ENCODE results near the gene NT5C3B.
A peak's percentile ranks its signal among the peaks of the same experiment; 100 is the strongest.
"Not testable (repeated sequence)": the region's sequence is repeated elsewhere in the genome, so short reads cannot be mapped to it uniquely, and the experiment has no call there.

The NT5C3B gene

DNA sequence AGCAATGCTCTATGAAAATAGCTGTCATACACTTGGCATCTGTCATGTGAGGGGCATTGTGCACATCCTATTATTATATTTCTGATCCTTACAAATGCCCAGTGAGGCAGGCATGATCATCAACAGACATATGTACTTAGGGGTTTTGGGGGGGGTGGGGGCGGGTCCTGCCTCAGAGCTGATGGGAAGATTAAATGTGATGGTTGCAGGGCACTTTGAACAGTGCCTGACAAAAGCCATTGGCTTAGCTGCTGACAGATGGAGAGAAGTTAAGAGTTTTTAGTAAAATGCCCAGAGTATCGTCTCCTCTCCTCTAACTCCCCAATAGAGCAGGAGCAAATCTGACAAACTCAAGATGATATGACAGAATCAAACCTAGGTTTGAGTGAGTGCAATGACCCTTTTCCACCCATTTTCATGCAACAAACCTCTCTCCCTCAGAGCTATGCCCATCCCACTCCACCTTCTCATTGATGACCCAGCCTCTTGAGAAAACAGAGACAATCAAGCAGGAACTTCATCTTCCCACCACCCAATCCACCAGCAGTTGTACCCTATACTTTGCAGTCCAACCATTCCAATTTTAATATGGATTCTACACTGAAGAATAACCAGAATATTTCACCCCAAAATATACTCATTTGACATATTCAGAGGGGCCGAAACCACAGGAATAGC is 24.4 kb upstream of the NT5C3B start:
- DNase-seq: no peak
- Histone ChIP-seq H4K8ac (ENCODE audit: low read length) (no peak overlapping the region), H4K91ac (ENCODE audit: low read length) (no peak overlapping the region), H3K79me1 (replicated peaks; ENCODE audit: low read length, poor library complexity, severe bottlenecking) (peaks cover 21% of the 10 kb centered on the region), H2AFZ (ENCODE audit: low read depth, low read length) (no peak overlapping the region), H3K4ac (ENCODE audit: low read depth in 1 of 2, low read length in 2 of 2) (no peak overlapping the region), H3K9me3 (ENCODE audit: control insufficient read depth, low read length) (no peaks in the 10 kb centered on the region), H3K4me3 (ENCODE audit: insufficient read depth in 1 of 2, low read depth in 1 of 2, low read length in 2 of 2) (no peak overlapping the region), H3K4me1 (ENCODE audit: control insufficient read depth, insufficient read depth, low read depth, low read length) (peaks cover 8% of the 10 kb centered on the region), H2BK5ac (ENCODE audit: low read depth, low read length, poor library complexity, severe bottlenecking) (no peak overlapping the region), H3K18ac (ENCODE audit: low read depth in 1 of 2, low read length in 2 of 2) (no peak overlapping the region), H3K27ac (ENCODE audit: low read length, poor library complexity, severe bottlenecking) (no peak overlapping the region), H3K14ac (ENCODE audit: low read length in 2 of 2) (no peak overlapping the region), H2BK15ac (ENCODE audit: low read depth, poor library complexity, severe bottlenecking) (no peak overlapping the region), H3K36me3 (ENCODE audit: control insufficient read depth in 1 of 2, insufficient read depth in 2 of 2, low read depth in 1 of 2, low read length in 2 of 2) (no peaks in the 10 kb centered on the region), H3K9ac (ENCODE audit: low read length) (no peak overlapping the region), H2AK5ac (ENCODE audit: low read length, severe bottlenecking) (no peak overlapping the region), H2BK12ac (ENCODE audit: low read length in 2 of 2) (no peak overlapping the region), H3K23ac (ENCODE audit: low read length in 2 of 2) (no peak overlapping the region), H3K27me3 (ENCODE audit: control insufficient read depth in 1 of 2, insufficient read depth in 1 of 2, low read length in 2 of 2) (no peaks in the 10 kb centered on the region), H2BK120ac (ENCODE audit: low read depth, low read length) (no peak overlapping the region), H3K4me2 (ENCODE audit: low read length, poor library complexity, severe bottlenecking) (no peak overlapping the region)
- 81% methylated on average over 3 of the region's 3 CpGs for WGBS

GRCh38 chr17:41851382-41851781 is 15.3 kb upstream of the NT5C3B start:
- H2BK15ac ChIP-seq (ENCODE audit: low read depth, poor library complexity, severe bottlenecking); H3K4me1 ChIP-seq (ENCODE audit: control insufficient read depth, insufficient read depth, low read depth, low read length); H2AFZ ChIP-seq (ENCODE audit: low read depth, low read length); H3K23ac ChIP-seq (ENCODE audit: low read length in 2 of 2); H2BK5ac ChIP-seq (ENCODE audit: low read depth, low read length, poor library complexity, severe bottlenecking); H3K14ac ChIP-seq (ENCODE audit: low read length in 2 of 2); DNase-seq; H3K9ac ChIP-seq (ENCODE audit: low read length); H3K27ac ChIP-seq (ENCODE audit: low read length, poor library complexity, severe bottlenecking); H3K9me3 ChIP-seq (ENCODE audit: control insufficient read depth, low read length); H2BK120ac ChIP-seq (ENCODE audit: low read depth, low read length); H3K4me3 ChIP-seq (ENCODE audit: insufficient read depth in 1 of 2, low read depth in 1 of 2, low read length in 2 of 2); H3K4ac ChIP-seq (ENCODE audit: low read depth in 1 of 2, low read length in 2 of 2); H3K18ac ChIP-seq (ENCODE audit: low read depth in 1 of 2, low read length in 2 of 2); H4K91ac ChIP-seq (ENCODE audit: low read length); H3K27me3 ChIP-seq (ENCODE audit: control insufficient read depth in 1 of 2, insufficient read depth in 1 of 2, low read length in 2 of 2); H2BK12ac ChIP-seq (ENCODE audit: low read length in 2 of 2); H2AK5ac ChIP-seq (ENCODE audit: low read length, severe bottlenecking); H4K8ac ChIP-seq (ENCODE audit: low read length); H3K4me2 ChIP-seq (ENCODE audit: low read length, poor library complexity, severe bottlenecking): not testable (repeated sequence)
- Histone ChIP-seq H3K36me3 (ENCODE audit: control insufficient read depth in 1 of 2, insufficient read depth in 2 of 2, low read depth in 1 of 2, low read length in 2 of 2) (peaks cover 16 to 26% of the 10 kb centered on the region in 2 experiments), H3K79me1 (replicated peaks; ENCODE audit: low read length, poor library complexity, severe bottlenecking) (peaks cover 35% of the 10 kb centered on the region)
- 98% methylated on average over 13 of the region's 14 CpGs for WGBS

GRCh38 chr17:41849251-41849990 is 13.4 kb upstream of the NT5C3B start:
- WGBS: 94% methylated on average over 1 of the region's 4 CpGs

GRCh38 chr17:41848788-41849187 is 12.8 kb upstream of the NT5C3B start:
- Histone ChIP-seq H3K14ac (ENCODE audit: low read length in 2 of 2) (no peak overlapping the region), H3K23ac (ENCODE audit: low read length in 2 of 2) (no peak overlapping the region), H3K4me3 (ENCODE audit: insufficient read depth in 1 of 2, low read depth in 1 of 2, low read length in 2 of 2) (no peak overlapping the region), H3K9me3 (ENCODE audit: control insufficient read depth, low read length) (no peaks in the 10 kb centered on the region), H2AK5ac (ENCODE audit: low read length, severe bottlenecking) (no peak overlapping the region), H3K27me3 (ENCODE audit: control insufficient read depth in 1 of 2, insufficient read depth in 1 of 2, low read length in 2 of 2) (no peaks in the 10 kb centered on the region), H3K4me2 (ENCODE audit: low read length, poor library complexity, severe bottlenecking) (no peak overlapping the region), H3K27ac (ENCODE audit: low read length, poor library complexity, severe bottlenecking) (no peak overlapping the region), H3K18ac (ENCODE audit: low read depth in 1 of 2, low read length in 2 of 2) (no peak overlapping the region), H3K79me1 (replicated peaks; ENCODE audit: low read length, poor library complexity, severe bottlenecking) (peaks cover 26% of the 10 kb centered on the region), H4K91ac (ENCODE audit: low read length) (no peak overlapping the region), H2AFZ (ENCODE audit: low read depth, low read length) (no peak overlapping the region), H3K4me1 (ENCODE audit: control insufficient read depth, insufficient read depth, low read depth, low read length) (no peaks in the 10 kb centered on the region), H2BK5ac (ENCODE audit: low read depth, low read length, poor library complexity, severe bottlenecking) (no peak overlapping the region), H4K8ac (ENCODE audit: low read length) (no peak overlapping the region), H3K9ac (ENCODE audit: low read length) (peak overlapping the region; percentile 35), H2BK15ac (ENCODE audit: low read depth, poor library complexity, severe bottlenecking) (no peak overlapping the region), H3K36me3 (ENCODE audit: control insufficient read depth in 1 of 2, insufficient read depth in 2 of 2, low read depth in 1 of 2, low read length in 2 of 2) (peaks cover 13% of the 10 kb centered on the region in 2 experiments), H3K4ac (ENCODE audit: low read depth in 1 of 2, low read length in 2 of 2) (no peak overlapping the region), H2BK12ac (ENCODE audit: low read length in 2 of 2) (no peak overlapping the region), H2BK120ac (ENCODE audit: low read depth, low read length) (no peak overlapping the region)
- 100% methylated on average over 1 of the region's 4 CpGs for WGBS
- DNase-seq: no peak

More at GRCh38 chr17:41849251-41849990, 13.4 kb upstream of the NT5C3B start:
- no peak overlapping the region for H3K18ac ChIP-seq (ENCODE audit: low read depth in 1 of 2, low read length in 2 of 2)
- H3K4me2 ChIP-seq (ENCODE audit: low read length, poor library complexity, severe bottlenecking): no peak overlapping the region
- DNase-seq: no peak
- no peak overlapping the region for H3K14ac ChIP-seq (ENCODE audit: low read length in 2 of 2)
- no peak overlapping the region for H2BK5ac ChIP-seq (ENCODE audit: low read depth, low read length, poor library complexity, severe bottlenecking)
- no peak overlapping the region for H4K91ac ChIP-seq (ENCODE audit: low read length)
- no peak overlapping the region for H4K8ac ChIP-seq (ENCODE audit: low read length)
- no peak overlapping the region for H3K23ac ChIP-seq (ENCODE audit: low read length in 2 of 2)
- no peak overlapping the region for H3K27ac ChIP-seq (ENCODE audit: low read length, poor library complexity, severe bottlenecking)
- H3K9me3 ChIP-seq (ENCODE audit: control insufficient read depth, low read length): no peaks in the 10 kb centered on the region
- H3K79me1 ChIP-seq (replicated peaks; ENCODE audit: low read length, poor library complexity, severe bottlenecking): peaks cover 30% of the 10 kb centered on the region
- H3K4me1 ChIP-seq (ENCODE audit: control insufficient read depth, insufficient read depth, low read depth, low read length): no peaks in the 10 kb centered on the region
- peaks cover 16 to 20% of the 10 kb centered on the region in 2 experiments for H3K36me3 ChIP-seq (ENCODE audit: control insufficient read depth in 1 of 2, insufficient read depth in 2 of 2, low read depth in 1 of 2, low read length in 2 of 2)
- no peak overlapping the region for H2BK120ac ChIP-seq (ENCODE audit: low read depth, low read length)
- no peaks in the 10 kb centered on the region for H3K27me3 ChIP-seq (ENCODE audit: control insufficient read depth in 1 of 2, insufficient read depth in 1 of 2, low read length in 2 of 2)
- no peak overlapping the region for H2AFZ ChIP-seq (ENCODE audit: low read depth, low read length)
- peak overlapping the region; percentile 35 for H3K9ac ChIP-seq (ENCODE audit: low read length)
- no peak overlapping the region for H2AK5ac ChIP-seq (ENCODE audit: low read length, severe bottlenecking)
- no peak overlapping the region for H3K4ac ChIP-seq (ENCODE audit: low read depth in 1 of 2, low read length in 2 of 2)
- H2BK15ac ChIP-seq (ENCODE audit: low read depth, poor library complexity, severe bottlenecking): no peak overlapping the region
- no peak overlapping the region for H2BK12ac ChIP-seq (ENCODE audit: low read length in 2 of 2)
- H3K4me3 ChIP-seq (ENCODE audit: insufficient read depth in 1 of 2, low read depth in 1 of 2, low read length in 2 of 2): no peak overlapping the region

All from mesenchymal stem cell (in vitro differentiated cells and primary cell).